HG02759 (cell line): ENCODE data around the gene TFAP2E.
"Not testable (repeated sequence)": the region's sequence is repeated elsewhere in the genome, so short reads cannot be mapped to it uniquely, and the experiment has no call there.

ENCODE experiments used
- ATAC-seq: cut with Tn5 transposase; IDR thresholded peaks from one replicate; pipeline ENCODE4 v1.9.1; 2021; ENCODE audit warnings: mild to moderate bottlenecking, moderate library complexity; ENCODE audit not compliant: unreplicated experiment

TFAP2E gene

GRCh38 chr1:35571263-35571662 lies 1.9 kb upstream of the TFAP2E start:
- ATAC-seq, result no peak

GRCh38 chr1:35572296-35572695 lies 818 bp upstream of the TFAP2E start:
- ATAC-seq, result no peak

GRCh38 chr1:35574125-35574654 lies 1.1 kb downstream of the TFAP2E start:
- ATAC-seq, result no peak

GRCh38 chr1:35574655-35575415 lies 1.7 kb downstream of the TFAP2E start:
- ATAC-seq, result no peak

- ATAC-seq, result no peak
Observed at GRCh38 chr1:35575416-35575958, 2.4 kb downstream of the TFAP2E start.

GRCh38 chr1:35576061-35576765 lies 3.1 kb downstream of the TFAP2E start:
- ATAC-seq, result no peak

GRCh38 chr1:35576766-35577070 lies 3.6 kb downstream of the TFAP2E start:
- ATAC-seq, result not testable (repeated sequence)

- ATAC-seq, result no peak
Observed at GRCh38 chr1:35577071-35577998, 4.2 kb downstream of the TFAP2E start.

- ATAC-seq, result no peak
Observed at GRCh38 chr1:35580949-35581388, 7.9 kb downstream of the TFAP2E start.

- not testable (repeated sequence) for ATAC-seq
Observed at GRCh38 chr1:35581621-35582020, 8.5 kb downstream of the TFAP2E start.

GRCh38 chr1:35585281-35585680 lies 12.2 kb downstream of the TFAP2E start:
- no peak for ATAC-seq

GRCh38 chr1:35585805-35586204 lies 12.7 kb downstream of the TFAP2E start:
- not testable (repeated sequence) for ATAC-seq

GRCh38 chr1:35586808-35587207 lies 13.7 kb downstream of the TFAP2E start:
- ATAC-seq, result no peak

GRCh38 chr1:35587736-35588135 lies 14.6 kb downstream of the TFAP2E start:
- no peak for ATAC-seq

- ATAC-seq, result no peak
Observed at GRCh38 chr1:35588197-35588910, 15.2 kb downstream of the TFAP2E start.

- ATAC-seq, result no peak
Observed at GRCh38 chr1:35589516-35590427, 16.7 kb downstream of the TFAP2E start.

GRCh38 chr1:35590476-35591040 lies 17.4 kb downstream of the TFAP2E start:
- ATAC-seq, result no peak

- no peak for ATAC-seq
Observed at GRCh38 chr1:35591211-35591610, 18.1 kb downstream of the TFAP2E start.
